ENCODE results near the gene ATXN10. TPM values are rescaled to one million over a fixed set of nuclear protein-coding genes. Genes with fewer than 3 reads are reported as not detected.

The ATXN10 gene
- total RNA-seq, 1 donor from 2014 or later: 101 TPM

- no peak for DNase-seq (ENCODE audit: low read depth)
Measured at GRCh38 chr22:45756558-45756957, 84.9 kb downstream of the ATXN10 start.

GRCh38 chr22:45757068-45757467 lies 85.4 kb downstream of the ATXN10 start:
- no peak for DNase-seq (ENCODE audit: low read depth)

DNA sequence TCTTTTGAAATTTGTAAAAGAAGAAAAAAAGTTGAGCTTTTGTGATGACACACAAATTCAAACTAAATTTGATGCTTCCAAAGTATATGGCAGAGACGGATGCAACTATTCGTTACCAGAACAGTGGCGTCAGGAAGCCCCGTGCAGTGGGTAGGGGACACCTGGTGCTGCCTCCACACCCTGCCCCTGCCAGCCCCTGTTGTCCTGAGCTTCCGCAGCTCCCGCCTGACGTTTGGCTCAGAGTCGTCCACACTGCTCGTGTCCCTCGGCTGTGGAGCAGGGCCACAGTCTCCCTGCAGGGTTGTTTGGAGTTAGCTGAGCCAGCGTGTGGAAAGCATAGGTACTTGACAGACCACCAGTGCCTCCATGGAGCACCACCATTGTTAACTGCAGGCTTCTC lies 86.3 kb downstream of the ATXN10 start:
- DNase-seq (ENCODE audit: low read depth): no peak

DNA sequence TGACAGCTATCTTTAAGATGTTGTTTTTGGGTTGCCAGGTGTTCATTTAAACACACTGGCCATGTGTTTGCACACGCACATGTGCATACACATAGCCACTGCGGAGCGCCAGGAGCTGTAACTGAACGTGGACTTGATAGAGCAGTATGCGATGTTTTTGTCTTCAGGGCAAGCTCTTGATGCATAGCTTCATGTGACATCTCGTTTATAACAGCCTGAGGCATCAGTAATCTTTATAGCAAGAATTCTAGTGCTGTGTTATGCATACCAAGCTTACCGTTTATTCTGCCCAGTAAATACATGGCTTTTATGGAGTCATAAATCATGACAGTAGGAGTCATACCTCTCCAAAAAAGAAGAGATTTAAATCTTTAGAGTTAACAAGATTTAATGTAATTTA lies 87.0 kb downstream of the ATXN10 start:
- no peak for DNase-seq (ENCODE audit: low read depth)

- no peak for DNase-seq (ENCODE audit: low read depth)
Measured at GRCh38 chr22:45760682-45761081, 89.0 kb downstream of the ATXN10 start.

DNA sequence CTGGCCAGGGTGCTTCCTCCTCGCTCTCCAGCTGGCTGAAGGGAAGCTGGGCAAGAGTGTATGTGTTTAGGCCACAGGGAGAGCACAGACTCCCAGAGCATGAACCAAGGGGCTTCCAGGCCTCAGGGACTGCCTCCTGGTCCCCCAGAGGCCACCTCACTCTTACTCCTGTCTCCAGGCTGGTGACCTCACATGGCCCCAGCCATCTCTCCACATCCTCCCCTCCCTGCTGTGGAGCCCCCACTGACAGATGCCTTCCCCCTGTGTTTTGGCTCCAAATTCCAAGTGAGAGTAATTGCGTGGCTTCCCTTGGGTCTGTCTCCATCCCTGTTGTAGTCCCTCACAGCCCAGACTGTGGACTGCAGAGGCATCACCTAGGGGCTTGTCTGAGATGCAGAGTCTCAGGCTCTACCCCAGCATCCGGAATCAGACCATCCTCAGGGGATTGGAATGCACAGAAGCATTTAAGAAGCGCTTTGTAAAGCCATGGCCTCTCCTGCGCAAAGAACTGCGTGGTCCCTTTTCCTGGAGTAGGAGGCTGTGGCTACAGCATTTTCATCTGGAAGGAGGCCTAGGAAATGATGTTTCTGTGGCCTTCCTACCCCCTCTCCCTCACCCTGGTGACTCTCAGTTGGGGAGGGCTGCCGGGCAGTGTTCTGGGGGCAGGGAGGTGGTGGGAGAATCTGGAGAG lies 91.1 kb downstream of the ATXN10 start:
- no peak for DNase-seq (ENCODE audit: low read depth)

- DNase-seq (ENCODE audit: low read depth): no peak
Measured at GRCh38 chr22:45763236-45763624, 91.6 kb downstream of the ATXN10 start.

GRCh38 chr22:45768490-45768889 lies 96.9 kb downstream of the ATXN10 start:
- no peak for DNase-seq (ENCODE audit: low read depth)

DNA sequence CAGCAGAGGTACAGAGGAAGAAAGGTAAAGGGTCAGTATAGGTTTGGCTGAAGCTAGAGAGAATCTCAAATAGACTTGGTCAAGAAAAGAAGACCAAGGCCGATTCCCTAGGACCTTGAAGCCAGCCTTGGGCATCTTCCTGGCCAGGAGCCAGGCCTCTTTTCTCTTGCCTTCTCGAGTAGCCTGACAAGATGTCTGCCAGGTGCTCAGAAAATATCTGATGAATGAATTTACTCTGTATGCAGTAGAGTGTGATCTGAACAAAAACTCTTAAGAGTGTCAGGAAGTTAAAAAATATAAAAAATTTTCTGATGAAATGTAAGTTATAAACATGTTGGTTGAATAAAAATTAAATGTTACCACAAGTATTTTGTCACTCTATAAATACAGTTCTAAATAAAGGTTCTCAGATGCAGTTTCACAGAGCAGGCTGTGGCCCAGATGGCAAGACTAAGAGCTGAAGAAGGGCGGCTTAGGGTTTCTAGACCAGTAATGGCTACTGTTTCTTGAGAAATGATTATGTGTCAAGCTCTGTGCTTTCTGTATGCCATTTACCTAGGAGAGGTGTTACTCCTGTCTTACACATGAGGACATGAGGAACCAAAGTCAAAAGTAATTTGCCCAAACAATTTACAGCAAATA lies 98.1 kb downstream of the ATXN10 start:
- DNase-seq (ENCODE audit: low read depth): peak; percentile 79

- no peak for DNase-seq (ENCODE audit: low read depth)
Measured at GRCh38 chr22:45770506-45770905, 98.9 kb downstream of the ATXN10 start.

GRCh38 chr22:45771057-45771456 lies 99.4 kb downstream of the ATXN10 start:
- DNase-seq (ENCODE audit: low read depth): no peak

DNA sequence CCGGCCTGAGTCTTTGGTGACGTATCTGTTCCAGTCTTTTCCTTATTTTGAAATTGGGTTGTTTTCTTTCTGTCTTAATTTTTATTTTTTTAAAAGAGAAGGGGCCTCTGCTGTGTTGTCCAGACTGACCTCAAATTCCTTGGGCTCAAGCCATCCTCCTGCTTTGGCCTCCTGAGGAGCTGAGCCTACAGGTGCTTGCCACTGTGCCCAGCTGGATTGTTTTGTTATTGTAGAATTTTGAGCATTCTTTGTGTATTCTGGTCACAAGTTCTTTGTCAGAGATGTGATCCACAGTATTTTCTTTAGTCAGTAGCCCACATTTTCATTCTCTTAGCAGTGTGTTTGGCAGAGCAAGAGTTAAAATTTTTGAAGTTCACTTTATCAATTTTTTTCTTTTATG lies 100.1 kb downstream of the ATXN10 start:
- no peak for DNase-seq (ENCODE audit: low read depth)

DNA sequence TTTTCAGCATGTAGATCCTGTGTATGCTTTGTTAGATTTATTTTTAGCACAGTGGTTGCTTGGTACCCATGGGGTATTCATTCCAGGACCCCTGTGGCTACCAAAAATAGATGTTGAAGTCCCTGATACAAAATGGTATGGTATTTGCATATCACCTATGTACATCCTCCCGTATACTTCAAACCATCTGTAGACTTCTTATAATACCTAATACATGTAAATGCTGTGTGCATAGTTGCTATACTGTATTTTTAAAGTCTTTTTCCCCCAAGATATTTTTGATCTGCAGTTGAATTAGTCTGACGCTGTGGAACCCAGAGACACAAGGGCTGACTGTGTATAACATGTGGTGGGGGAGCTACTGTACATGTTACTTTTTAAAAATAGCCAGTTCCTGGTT lies 101.1 kb downstream of the ATXN10 start:
- no peak for DNase-seq (ENCODE audit: low read depth)

DNA sequence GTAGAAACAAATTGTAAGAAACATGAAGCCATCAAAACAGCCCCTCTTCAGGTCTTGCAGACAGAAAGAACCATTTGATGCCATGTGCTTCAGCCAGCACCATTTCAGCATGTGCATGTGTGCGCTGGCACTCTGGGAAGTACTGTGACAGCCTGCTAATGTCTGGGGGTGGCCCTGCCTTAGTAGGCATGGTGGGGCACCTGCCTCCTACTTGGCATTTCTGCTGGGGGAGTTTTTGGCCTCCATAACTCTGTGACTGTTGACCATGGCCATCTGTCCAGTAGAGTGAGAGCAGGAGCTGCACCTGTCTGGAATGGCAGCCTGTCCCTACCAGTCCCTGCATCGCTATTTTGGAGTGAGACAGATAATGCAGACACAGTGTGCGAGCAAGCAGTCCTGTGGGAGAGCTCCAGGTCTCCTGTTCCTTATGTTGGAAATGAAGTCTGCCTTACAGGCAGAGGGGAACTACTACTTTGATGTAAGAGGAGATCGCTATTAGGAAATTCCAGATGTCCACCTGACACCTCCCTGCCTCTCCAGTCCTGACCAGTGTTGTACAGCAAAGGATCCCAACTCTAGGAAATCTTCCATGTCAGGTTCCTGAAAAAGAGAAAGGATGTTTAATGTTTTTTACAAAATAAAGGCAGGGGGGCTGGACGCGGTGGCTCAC lies 102.5 kb downstream of the ATXN10 start:
- DNase-seq (ENCODE audit: low read depth): peak; percentile 59

- no peak for DNase-seq (ENCODE audit: low read depth)
Measured at GRCh38 chr22:45775062-45775461, 103.4 kb downstream of the ATXN10 start.

- DNase-seq (ENCODE audit: low read depth): no peak
Measured at GRCh38 chr22:45775569-45776312, 104.1 kb downstream of the ATXN10 start.

DNA sequence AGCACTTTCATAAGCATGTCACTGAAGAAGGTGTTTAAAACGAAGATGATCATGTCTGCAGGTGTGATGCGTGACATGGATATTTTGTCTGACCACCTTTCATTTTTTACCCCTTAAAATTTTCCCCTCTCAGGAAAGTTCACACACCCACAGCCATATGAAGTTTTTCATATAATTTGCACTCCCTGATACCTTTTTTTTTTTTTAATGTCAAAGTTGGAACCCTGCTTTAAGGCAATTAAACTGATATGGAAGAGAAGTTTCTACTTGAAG lies 104.6 kb downstream of the ATXN10 start:
- DNase-seq (ENCODE audit: low read depth): no peak

GRCh38 chr22:45777046-45777851 lies 105.6 kb downstream of the ATXN10 start:
- no peak for DNase-seq (ENCODE audit: low read depth)

DNA sequence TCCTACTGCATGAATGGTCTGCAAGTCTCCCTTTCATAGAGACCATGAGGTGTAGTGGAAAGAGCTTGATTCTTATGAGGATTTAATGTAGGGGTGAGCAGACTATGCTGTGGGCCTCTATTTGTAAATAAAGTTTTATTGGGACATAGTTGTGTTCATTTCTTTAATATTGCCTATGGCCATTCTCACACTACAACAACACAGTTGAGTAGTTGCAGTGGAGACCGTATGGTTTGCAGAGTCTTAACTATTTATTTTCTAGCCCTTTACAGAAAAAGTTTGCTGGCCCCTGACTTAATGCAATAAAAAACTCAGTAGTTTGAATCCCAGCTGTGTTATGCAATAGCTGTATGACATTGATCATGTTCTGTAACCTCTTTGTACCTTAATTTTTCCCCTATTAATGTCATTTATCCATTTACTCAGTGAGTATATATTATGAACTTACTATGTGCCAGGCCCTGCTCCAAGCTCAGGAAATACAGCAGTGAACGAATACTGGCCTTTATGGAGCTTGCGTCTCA lies 106.3 kb downstream of the ATXN10 start:
- DNase-seq (ENCODE audit: low read depth): no peak

- no peak for DNase-seq (ENCODE audit: low read depth)
Measured at GRCh38 chr22:45781459-45781858, 109.8 kb downstream of the ATXN10 start.

GRCh38 chr22:45781966-45782365 lies 110.3 kb downstream of the ATXN10 start:
- no peak for DNase-seq (ENCODE audit: low read depth)
